ENCODE results near the gene VEPH1.

VEPH1 gene

DNA sequence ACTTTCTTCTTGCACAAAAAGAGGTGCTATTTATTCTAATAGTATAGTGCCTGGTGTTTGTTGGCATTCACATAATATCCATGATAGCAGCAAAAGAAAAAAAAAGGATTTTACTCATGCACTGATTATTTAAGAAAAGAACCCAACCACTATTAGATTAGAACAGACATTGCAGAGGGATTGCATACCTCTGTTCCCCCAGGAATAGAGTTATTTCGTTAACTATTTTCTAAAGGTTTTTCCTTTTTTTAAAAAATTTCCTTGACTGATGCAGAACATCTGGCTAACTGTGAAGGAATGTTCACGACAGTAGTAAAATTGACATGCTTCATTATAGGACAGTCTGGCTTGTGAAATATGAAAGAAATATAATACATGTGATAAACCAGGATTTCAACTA, 203.1 kb downstream of the VEPH1 start:
- no peaks in the 10 kb centered on the region for H3K9me2 ChIP-seq (replicated peaks; ENCODE audit: insufficient read depth, low read length)
- no peak overlapping the region for H3K9ac ChIP-seq (ENCODE audit: low read length)
- H2AFZ ChIP-seq (ENCODE audit: low read depth, low read length, severe bottlenecking) = no peak overlapping the region
- no peaks in the 10 kb centered on the region for H3K36me3 ChIP-seq (ENCODE audit: low read length)
- H3K27ac ChIP-seq (ENCODE audit: low read depth, low read length) = no peak overlapping the region
- no peak overlapping the region for H3K4me3 ChIP-seq (ENCODE audit: insufficient read depth, low read length, poor library complexity, severe bottlenecking)
- no peaks in the 10 kb centered on the region for H4K20me1 ChIP-seq (ENCODE audit: low read depth, low read length)
- no peaks in the 10 kb centered on the region; the same call in 1 of the 2 replicates for H3K9me3 ChIP-seq (ENCODE audit: insufficient read depth, low read length)
- H3K27me3 ChIP-seq (ENCODE audit: low read length) = no peaks in the 10 kb centered on the region
- no peaks in the 10 kb centered on the region for H3F3A ChIP-seq (ENCODE audit: insufficient read depth)
- no peak overlapping the region for H3K4me2 ChIP-seq (ENCODE audit: low read depth, low read length, poor library complexity, severe bottlenecking)
- no peaks in the 10 kb centered on the region for H3K79me2 ChIP-seq (ENCODE audit: insufficient read depth, low read length)
- TF ChIP-seq, protein P1, sequence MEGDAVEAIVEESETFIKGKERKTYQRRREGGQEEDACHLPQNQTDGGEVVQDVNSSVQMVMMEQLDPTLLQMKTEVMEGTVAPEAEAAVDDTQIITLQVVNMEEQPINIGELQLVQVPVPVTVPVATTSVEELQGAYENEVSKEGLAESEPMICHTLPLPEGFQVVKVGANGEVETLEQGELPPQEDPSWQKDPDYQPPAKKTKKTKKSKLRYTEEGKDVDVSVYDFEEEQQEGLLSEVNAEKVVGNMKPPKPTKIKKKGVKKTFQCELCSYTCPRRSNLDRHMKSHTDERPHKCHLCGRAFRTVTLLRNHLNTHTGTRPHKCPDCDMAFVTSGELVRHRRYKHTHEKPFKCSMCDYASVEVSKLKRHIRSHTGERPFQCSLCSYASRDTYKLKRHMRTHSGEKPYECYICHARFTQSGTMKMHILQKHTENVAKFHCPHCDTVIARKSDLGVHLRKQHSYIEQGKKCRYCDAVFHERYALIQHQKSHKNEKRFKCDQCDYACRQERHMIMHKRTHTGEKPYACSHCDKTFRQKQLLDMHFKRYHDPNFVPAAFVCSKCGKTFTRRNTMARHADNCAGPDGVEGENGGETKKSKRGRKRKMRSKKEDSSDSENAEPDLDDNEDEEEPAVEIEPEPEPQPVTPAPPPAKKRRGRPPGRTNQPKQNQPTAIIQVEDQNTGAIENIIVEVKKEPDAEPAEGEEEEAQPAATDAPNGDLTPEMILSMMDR (IDR thresholded peaks at IDR 0.05; ENCODE audit: insufficient read depth, low read length, poor library complexity, severe bottlenecking) = no peak
- no peak for TF ChIP-seq EZH2phosphoT487 (conservative IDR thresholded peaks at IDR 0.05; ENCODE audit: low read length)

DNA sequence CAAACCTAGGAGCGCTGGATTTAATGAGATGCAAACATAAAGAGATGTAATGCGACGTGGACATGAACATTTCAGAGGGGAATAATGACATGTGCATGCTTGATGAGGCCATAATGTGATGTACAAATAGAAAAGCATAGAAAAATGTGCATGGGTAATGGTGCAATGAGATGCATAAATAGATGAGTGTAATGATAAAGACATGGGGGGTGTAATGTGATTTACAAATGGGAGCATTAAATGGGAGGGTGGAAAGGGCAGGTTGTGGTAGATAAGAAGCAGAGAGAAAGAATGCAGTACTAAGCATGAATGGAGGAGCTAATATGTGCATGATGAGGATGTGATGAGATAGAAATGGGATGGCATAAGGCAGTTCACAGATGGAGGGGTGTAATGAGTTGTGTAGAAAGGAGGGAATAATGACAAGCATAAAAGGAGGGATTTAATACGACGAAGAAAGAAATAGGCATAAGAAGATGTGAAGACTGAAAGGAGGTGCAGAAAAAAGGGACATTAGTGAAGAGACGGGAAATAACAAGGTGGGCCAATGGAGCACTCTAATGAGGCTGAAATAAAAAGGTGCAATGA, 205.8 kb downstream of the VEPH1 start:
- Histone ChIP-seq H3K27me3 (ENCODE audit: low read length) (no peaks in the 10 kb centered on the region), H3K36me3 (ENCODE audit: low read length) (no peaks in the 10 kb centered on the region), H3K9me2 (replicated peaks; ENCODE audit: insufficient read depth, low read length) (no peaks in the 10 kb centered on the region), H3F3A (ENCODE audit: insufficient read depth) (no peaks in the 10 kb centered on the region), H3K4me2 (ENCODE audit: low read depth, low read length, poor library complexity, severe bottlenecking) (no peak overlapping the region), H3K9me3 (ENCODE audit: insufficient read depth, low read length) (no peaks in the 10 kb centered on the region; the same call in 1 of the 2 replicates), H3K27ac (ENCODE audit: low read depth, low read length) (no peak overlapping the region), H2AFZ (ENCODE audit: low read depth, low read length, severe bottlenecking) (no peak overlapping the region), H3K79me2 (ENCODE audit: insufficient read depth, low read length) (no peaks in the 10 kb centered on the region), H3K4me3 (ENCODE audit: insufficient read depth, low read length, poor library complexity, severe bottlenecking) (no peak overlapping the region), H4K20me1 (ENCODE audit: low read depth, low read length) (no peaks in the 10 kb centered on the region), H3K9ac (ENCODE audit: low read length) (no peak overlapping the region)
- no peak for TF ChIP-seq EZH2phosphoT487 (conservative IDR thresholded peaks at IDR 0.05; ENCODE audit: low read length)
- TF ChIP-seq, protein P1 (IDR thresholded peaks at IDR 0.05; ENCODE audit: insufficient read depth, low read length, poor library complexity, severe bottlenecking) = no peak

DNA sequence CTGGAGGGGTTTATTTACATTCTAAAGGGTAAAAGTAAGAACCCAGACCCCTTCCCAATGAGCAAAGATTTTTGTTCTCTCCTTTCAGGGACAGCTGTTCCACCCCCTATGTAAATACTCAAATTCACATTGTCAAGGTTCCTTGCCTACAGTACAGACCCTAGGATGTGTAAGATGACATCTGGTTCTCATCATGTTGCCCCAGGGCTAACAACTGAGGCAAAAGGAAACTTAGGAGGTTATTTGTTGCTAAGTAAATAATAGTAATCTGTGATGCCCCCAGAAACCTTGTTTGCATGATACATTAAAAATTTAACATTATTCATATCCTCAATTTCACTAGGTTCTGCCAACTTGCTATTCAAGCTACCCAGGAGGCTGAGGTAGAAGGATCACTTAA, 208.3 kb downstream of the VEPH1 start:
- Histone ChIP-seq H2AFZ (ENCODE audit: low read depth, low read length, severe bottlenecking) (no peak overlapping the region), H3K4me3 (ENCODE audit: insufficient read depth, low read length, poor library complexity, severe bottlenecking) (no peak overlapping the region), H3K9me2 (replicated peaks; ENCODE audit: insufficient read depth, low read length) (no peaks in the 10 kb centered on the region), H3K27ac (ENCODE audit: low read depth, low read length) (no peak overlapping the region), H3K4me2 (ENCODE audit: low read depth, low read length, poor library complexity, severe bottlenecking) (no peak overlapping the region), H3K36me3 (ENCODE audit: low read length) (no peaks in the 10 kb centered on the region), H3K9ac (ENCODE audit: low read length) (no peak overlapping the region), H3F3A (ENCODE audit: insufficient read depth) (no peaks in the 10 kb centered on the region), H3K79me2 (ENCODE audit: insufficient read depth, low read length) (no peaks in the 10 kb centered on the region), H4K20me1 (ENCODE audit: low read depth, low read length) (no peaks in the 10 kb centered on the region), H3K9me3 (ENCODE audit: insufficient read depth, low read length) (no peaks in the 10 kb centered on the region), H3K27me3 (ENCODE audit: low read length) (no peaks in the 10 kb centered on the region)
- no peak for TF ChIP-seq EZH2phosphoT487 (conservative IDR thresholded peaks at IDR 0.05; ENCODE audit: low read length)
- TF ChIP-seq, protein P1 (IDR thresholded peaks at IDR 0.05; ENCODE audit: insufficient read depth, low read length, poor library complexity, severe bottlenecking) = no peak

Measured in SU-DHL-6 (cell line).